Neuronal stem cell (in vitro differentiated cells): ENCODE results near the gene WDR62.

ENCODE experiments used
- DNase-seq: peaks from one replicate; pipeline ENCODE4 v3.0.0-alpha.2; 2013; ENCODE audit warnings: low spot score
- H2AFZ ChIP-seq: one replicate; pipeline ENCODE4 v1.6.1; 2013; ENCODE audit warnings: mild to moderate bottlenecking, low read length, inconsistent platforms
- H2AK5ac ChIP-seq: 2 replicates; pipeline ENCODE4 v1.6.1; 2013; ENCODE audit warnings: low read depth, mild to moderate bottlenecking, inconsistent platforms, low read length, moderate library complexity, mixed read lengths
- H2BK120ac ChIP-seq: 2 replicates; pipeline ENCODE4 v1.6.1; 2013; ENCODE audit warnings: low read depth, mild to moderate bottlenecking, inconsistent platforms, low read length, moderate library complexity, mixed read lengths
- H2BK12ac ChIP-seq: one replicate; pipeline ENCODE4 v1.6.1; 2013; ENCODE audit warnings: low read length, inconsistent platforms
- H2BK15ac ChIP-seq: 2 replicates; pipeline ENCODE4 v1.6.1; 2013; ENCODE audit warnings: mild to moderate bottlenecking, low read length, inconsistent platforms, mixed read lengths
- H2BK5ac ChIP-seq: one replicate; pipeline ENCODE4 v1.6.1; 2013; ENCODE audit warnings: inconsistent platforms, mild to moderate bottlenecking, low read length, moderate library complexity
- H3K14ac ChIP-seq: one replicate; pipeline ENCODE4 v1.6.1; 2013; ENCODE audit warnings: low read length, inconsistent platforms
- H3K18ac ChIP-seq: 2 replicates; pipeline ENCODE4 v1.6.1; 2013; ENCODE audit warnings: low read length, inconsistent platforms
- H3K23ac ChIP-seq: 2 replicates; pipeline ENCODE4 v1.6.1; 2013; ENCODE audit warnings: low read depth, mild to moderate bottlenecking, mixed read lengths, low read length, inconsistent platforms; ENCODE audit not compliant: poor library complexity
- H3K27ac ChIP-seq: replicated peaks from 3 replicates; pipeline ENCODE4 v1.5.1; 2013; ENCODE audit warnings: low read length, inconsistent platforms
- H3K27me3 ChIP-seq, 3 experiments: 2 replicates each; pipeline ENCODE4 v1.6.1; 2013; ENCODE audit warnings: low read length in 3 of 3, mild to moderate bottlenecking in 2 of 3, inconsistent platforms in 1 of 3, low read depth in 1 of 3, mixed read lengths in 1 of 3, moderate library complexity in 1 of 3; ENCODE audit not compliant: control insufficient read depth in 3 of 3, insufficient read depth in 3 of 3
- H3K36me3 ChIP-seq, 2 donors: replicated peaks in 1 of 2; 2 replicates each; pipeline ENCODE4 v1.6.1; 2013; ENCODE audit warnings: low read length in 2 of 2; ENCODE audit not compliant: control insufficient read depth in 2 of 2, insufficient read depth in 2 of 2
- H3K4ac ChIP-seq: 2 replicates; pipeline ENCODE4 v1.6.1; 2013; ENCODE audit warnings: inconsistent platforms, mild to moderate bottlenecking, low read length, moderate library complexity
- H3K4me1 ChIP-seq, 2 donors: 1 replicate in 1 of 2; 2 replicates in 1 of 2; pipeline ENCODE4 v1.6.1; 2013; ENCODE audit warnings: low read length in 2 of 2, low read depth in 1 of 2; ENCODE audit not compliant: control insufficient read depth in 2 of 2, insufficient read depth in 1 of 2
- H3K4me2 ChIP-seq: one replicate; pipeline ENCODE4 v1.6.1; 2013; ENCODE audit warnings: mild to moderate bottlenecking, low read length, inconsistent platforms; ENCODE audit not compliant: insufficient read depth, poor library complexity, severe bottlenecking
- H3K4me3 ChIP-seq, 2 donors: 2 replicates each; pipeline ENCODE4 v1.5.1; 2013; ENCODE audit warnings: low read length in 2 of 2, mild to moderate bottlenecking in 2 of 2, inconsistent platforms in 1 of 2, moderate library complexity in 1 of 2
- H3K79me1 ChIP-seq: one replicate; pipeline ENCODE4 v1.6.1; 2013; ENCODE audit warnings: low read depth, mild to moderate bottlenecking, inconsistent platforms, low read length, moderate library complexity
- H3K9ac ChIP-seq: one replicate; pipeline ENCODE4 v1.6.1; 2013; ENCODE audit warnings: mild to moderate bottlenecking, low read depth, low read length, inconsistent platforms; ENCODE audit not compliant: poor library complexity
- H3K9me3 ChIP-seq, 2 donors: replicated peaks in 1 of 2; 2 replicates each; pipeline versions ENCODE3 to v1.6.1; 2013; ENCODE audit warnings: low read length in 2 of 2, mild to moderate bottlenecking in 2 of 2, inconsistent platforms in 1 of 2, low read depth in 1 of 2, mixed read lengths in 1 of 2, moderate library complexity in 1 of 2; ENCODE audit not compliant: control insufficient read depth in 2 of 2, insufficient read depth in 1 of 2
- H4K8ac ChIP-seq: one replicate; pipeline ENCODE4 v1.6.1; 2013; ENCODE audit warnings: low read depth, mild to moderate bottlenecking, inconsistent platforms, low read length, moderate library complexity
- H4K91ac ChIP-seq: one replicate; pipeline ENCODE4 v1.6.1; 2013; ENCODE audit warnings: low read length, low read depth, mild to moderate bottlenecking, inconsistent platforms; ENCODE audit not compliant: poor library complexity
- WGBS, 2 donors: extraction: QIAGEN DNeasy Blood & Tissue Kit; methylation state at CpG; one replicate each; pipeline ENCODE4 v1.1.7; 2013; ENCODE audit warnings: missing lambda C conversion rate in 2 of 2, mixed read lengths in 1 of 2; ENCODE audit not compliant: insufficient read length in 2 of 2, insufficient replicate concordance in 1 of 2; ENCODE audit errors: extremely low coverage in 2 of 2; 5-methylcytosine and 5-hydroxymethylcytosine counted together

The WDR62 gene

DNA sequence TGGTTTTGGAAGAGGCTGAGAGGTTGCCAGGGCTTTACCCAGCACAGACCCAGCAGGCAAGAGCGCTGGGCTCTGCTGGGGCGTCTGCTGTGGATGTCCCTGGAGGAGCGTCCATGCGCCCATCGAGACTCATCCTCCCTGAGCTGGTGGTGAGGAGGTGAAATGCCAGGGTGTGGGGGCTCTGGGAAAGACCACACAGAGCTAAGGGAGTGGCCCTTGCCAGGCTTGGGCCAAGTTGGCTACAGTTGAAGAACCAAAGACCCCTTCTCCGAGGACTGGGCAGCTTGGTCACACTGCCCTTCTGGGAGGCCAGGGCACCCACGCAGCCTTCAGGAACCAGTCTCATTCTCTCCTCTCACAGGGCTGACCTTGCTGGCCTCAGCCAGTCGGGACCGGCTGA is 31.6 kb downstream of the WDR62 start:
- no peak overlapping the region for H3K23ac ChIP-seq

GRCh38 chr19:36089847-36090246 is 35.1 kb downstream of the WDR62 start:
- Histone ChIP-seq H3K23ac (no peak overlapping the region), H2BK120ac (no peak overlapping the region), H3K4ac (no peak overlapping the region), H2BK12ac (no peak overlapping the region), H2AK5ac (no peak overlapping the region), H3K79me1 (no peaks in the 10 kb centered on the region), H3K9ac (no peak overlapping the region), H2BK15ac (no peak overlapping the region), H4K91ac (no peak overlapping the region), H3K9me3 (peaks cover 0 to 2% of the 10 kb centered on the region in 2 donors), H3K27ac (no peak overlapping the region), H3K27me3 (no peaks in the 10 kb centered on the region), H3K4me2 (no peak overlapping the region), H3K14ac (no peak overlapping the region), H3K4me1 (no peaks in the 10 kb centered on the region), H3K18ac (no peak overlapping the region), H3K4me3 (no peak overlapping the region), H2BK5ac (no peak overlapping the region), H2AFZ (no peak overlapping the region), H3K36me3 (peaks cover 54 to 93% of the 10 kb centered on the region in 2 donors), H4K8ac (no peak overlapping the region)
- no peak for DNase-seq
- WGBS, 2 donors = no CpG with 5 or more reads among the region's 5 CpGs

More for the DNA sequence above, 31.6 kb downstream of the WDR62 start:
- Histone ChIP-seq H3K14ac (no peak overlapping the region), H3K4me3 (no peak overlapping the region), H4K91ac (no peak overlapping the region), H3K9me3 (peaks cover 0 to 2% of the 10 kb centered on the region in 2 donors), H2BK15ac (no peak overlapping the region), H2BK120ac (peak overlapping the region; percentile 69), H3K27ac (no peak overlapping the region), H3K9ac (no peak overlapping the region), H2AFZ (no peak overlapping the region), H3K4me2 (no peak overlapping the region), H3K4ac (no peak overlapping the region), H3K79me1 (peaks cover 3% of the 10 kb centered on the region), H3K18ac (peak overlapping the region; percentile 16), H3K27me3 (no peaks in the 10 kb centered on the region), H2BK5ac (no peak overlapping the region), H2AK5ac (no peak overlapping the region), H3K4me1 (no peaks in the 10 kb centered on the region), H3K36me3 (peaks cover 70 to 95% of the 10 kb centered on the region in 2 donors), H4K8ac (no peak overlapping the region), H2BK12ac (no peak overlapping the region)
- WGBS, 2 donors = no CpG with 5 or more reads among the region's 9 CpGs
- no peak for DNase-seq

DNA sequence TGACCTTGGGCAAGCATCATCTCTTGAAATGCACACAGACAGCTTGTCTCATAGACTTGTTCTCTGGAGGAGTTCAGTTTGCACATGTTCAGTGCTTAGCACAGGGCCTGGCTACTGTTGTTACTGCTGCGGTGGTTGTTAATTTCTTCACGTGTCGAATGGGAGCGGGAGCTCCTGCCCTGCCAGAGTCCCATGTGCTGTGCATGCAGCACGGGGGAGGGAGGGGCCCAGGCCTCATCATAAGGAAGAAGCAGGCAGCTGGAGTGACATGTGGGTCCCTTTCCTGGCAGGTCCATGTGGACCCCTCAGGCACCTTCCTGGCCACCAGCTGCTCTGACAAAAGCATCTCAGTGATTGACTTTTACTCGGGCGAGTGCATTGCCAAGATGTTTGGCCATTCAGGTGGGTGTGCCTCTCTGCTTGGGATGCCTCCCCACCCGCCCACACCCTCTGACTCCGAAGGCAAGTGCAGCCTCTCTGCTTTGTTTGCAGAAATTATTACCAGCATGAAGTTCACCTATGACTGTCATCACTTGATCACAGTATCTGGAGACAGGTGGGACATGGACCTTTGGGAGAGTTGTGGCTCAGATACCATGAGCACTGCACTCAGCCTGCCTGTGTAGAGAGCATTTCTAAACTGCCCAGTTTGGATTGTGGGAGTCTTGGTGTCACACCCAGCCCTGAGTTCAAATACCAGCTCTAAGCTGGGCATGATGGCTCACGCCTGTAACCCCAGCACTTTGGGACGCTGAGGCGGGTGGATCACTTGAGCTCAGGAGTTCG is 36.4 kb downstream of the WDR62 start:
- no peak for DNase-seq
- H2BK120ac ChIP-seq = no peak overlapping the region
- no peak overlapping the region for H3K4me3 ChIP-seq
- WGBS, 2 donors = no CpG with 5 or more reads among the region's 13 CpGs
- no peak overlapping the region for H3K18ac ChIP-seq
- H3K79me1 ChIP-seq = no peaks in the 10 kb centered on the region
- no peaks in the 10 kb centered on the region for H3K27me3 ChIP-seq
- no peak overlapping the region for H2AFZ ChIP-seq
- no peak overlapping the region for H2BK5ac ChIP-seq
- no peak overlapping the region for H4K91ac ChIP-seq
- no peak overlapping the region for H2BK12ac ChIP-seq
- H2BK15ac ChIP-seq = no peak overlapping the region
- no peak overlapping the region for H3K9ac ChIP-seq
- peaks cover 0 to 2% of the 10 kb centered on the region in 2 donors for H3K9me3 ChIP-seq
- no peak overlapping the region for H2AK5ac ChIP-seq
- H3K23ac ChIP-seq = no peak overlapping the region
- no peak overlapping the region for H3K14ac ChIP-seq
- no peaks in the 10 kb centered on the region for H3K4me1 ChIP-seq
- peaks cover 54 to 94% of the 10 kb centered on the region in 2 donors for H3K36me3 ChIP-seq
- H3K27ac ChIP-seq = no peak overlapping the region
- no peak overlapping the region for H3K4me2 ChIP-seq
- no peak overlapping the region for H4K8ac ChIP-seq
- no peak overlapping the region for H3K4ac ChIP-seq

DNA sequence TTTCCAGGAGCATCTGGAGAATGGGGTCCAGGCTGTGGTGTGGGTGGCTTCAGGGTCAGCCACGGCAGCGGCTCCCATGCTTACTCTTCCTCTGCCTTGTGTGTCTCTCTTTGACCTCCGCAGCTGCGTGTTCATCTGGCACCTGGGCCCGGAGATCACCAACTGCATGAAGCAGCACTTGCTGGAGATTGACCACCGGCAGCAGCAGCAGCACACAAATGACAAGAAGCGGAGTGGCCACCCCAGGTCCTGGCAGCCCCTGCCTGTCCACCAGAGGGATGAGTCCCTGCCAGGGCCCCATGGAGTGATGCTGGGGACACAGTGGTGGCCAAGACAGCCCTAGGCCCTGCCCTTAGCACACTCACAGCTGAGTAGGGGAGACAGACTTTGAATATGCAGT is 37.9 kb downstream of the WDR62 start:
- no peak overlapping the region for H3K23ac ChIP-seq
- H3K27me3 ChIP-seq = no peaks in the 10 kb centered on the region
- H3K4me3 ChIP-seq = peak overlapping the region in 1 of 2 donors; percentile 26
- H3K4me2 ChIP-seq = no peak overlapping the region
- DNase-seq = no peak
- H3K4me1 ChIP-seq = peaks cover 0 to 8% of the 10 kb centered on the region in 2 donors
- no peak overlapping the region for H2AK5ac ChIP-seq
- no peak overlapping the region for H3K9ac ChIP-seq
- no CpG with 5 or more reads among the region's 7 CpGs for WGBS, 2 donors
- no peak overlapping the region for H2BK12ac ChIP-seq
- peaks cover 50 to 94% of the 10 kb centered on the region in 2 donors for H3K36me3 ChIP-seq
- H4K91ac ChIP-seq = no peak overlapping the region
- no peak overlapping the region for H3K4ac ChIP-seq
- no peaks in the 10 kb centered on the region for H3K9me3 ChIP-seq
- H3K27ac ChIP-seq = no peak overlapping the region
- H2BK5ac ChIP-seq = no peak overlapping the region
- H3K79me1 ChIP-seq = no peaks in the 10 kb centered on the region
- H4K8ac ChIP-seq = no peak overlapping the region
- H3K14ac ChIP-seq = no peak overlapping the region
- no peak overlapping the region for H2AFZ ChIP-seq
- peak overlapping the region; percentile 9 for H3K18ac ChIP-seq
- H2BK15ac ChIP-seq = no peak overlapping the region
- H2BK120ac ChIP-seq = peak overlapping the region; percentile 27
